GM18502 (cell line): ENCODE measurements around the gene LMAN1.

Source experiments
- ATAC-seq: cut with Tn5 transposase; IDR thresholded peaks from one replicate; pipeline ENCODE4 v1.9.1; 2021; ENCODE audit warnings: mild to moderate bottlenecking; ENCODE audit not compliant: unreplicated experiment, poor library complexity

The LMAN1 gene

DNA sequence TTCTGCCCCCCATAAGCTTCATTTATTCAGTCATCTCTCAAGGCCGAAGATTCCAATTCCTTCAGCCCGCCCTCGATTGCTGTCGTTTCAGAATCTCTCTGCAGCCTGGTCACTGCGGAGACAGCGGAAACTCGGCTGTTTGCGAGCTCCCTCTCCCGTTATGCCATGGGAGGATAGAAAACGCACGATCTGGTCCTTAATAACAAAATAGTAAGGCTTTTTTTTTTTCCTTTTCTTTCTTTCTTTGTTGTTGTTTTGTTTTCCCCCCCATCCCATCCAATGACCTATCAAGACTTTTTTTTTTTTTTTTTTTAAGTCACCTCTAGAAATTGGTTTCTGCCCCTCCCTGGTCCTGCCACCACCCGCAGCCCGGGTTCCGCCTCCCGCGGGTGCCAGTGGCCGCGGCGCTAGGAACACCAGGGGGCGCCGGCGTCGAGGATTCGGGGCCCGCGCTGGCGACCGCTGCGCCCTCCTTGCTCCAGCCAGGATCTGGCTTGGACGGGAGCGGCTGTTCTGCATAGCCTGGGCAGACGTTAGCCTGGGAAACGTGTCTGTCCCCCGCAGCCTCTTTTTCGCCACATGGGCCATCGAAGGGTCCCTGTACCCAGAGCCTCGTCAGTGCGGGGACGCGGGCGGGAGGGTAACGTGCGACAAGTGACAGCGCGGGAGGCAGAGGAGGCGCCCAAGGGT, 50.7 kb downstream of the LMAN1 start:
- ATAC-seq = peak; percentile 88

DNA sequence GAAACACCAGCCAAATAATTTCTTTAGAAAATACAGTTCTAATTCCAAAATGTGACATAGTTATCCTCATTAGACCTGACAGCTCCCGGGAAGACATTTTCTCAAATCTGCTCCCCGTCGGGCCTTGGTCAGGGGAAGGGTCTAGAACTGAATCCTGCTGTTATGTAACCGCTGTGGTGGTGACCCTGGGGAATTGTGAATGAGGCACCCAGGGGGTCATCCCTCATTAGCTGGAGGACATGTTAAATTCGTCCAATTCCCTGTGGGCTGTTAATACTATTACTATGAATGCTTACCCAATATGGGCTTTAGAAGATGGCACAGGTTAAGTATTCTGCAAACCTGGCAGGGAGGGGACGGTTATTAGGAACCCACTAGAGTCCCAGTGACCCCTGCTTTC, 52.4 kb downstream of the LMAN1 start:
- no peak for ATAC-seq

DNA sequence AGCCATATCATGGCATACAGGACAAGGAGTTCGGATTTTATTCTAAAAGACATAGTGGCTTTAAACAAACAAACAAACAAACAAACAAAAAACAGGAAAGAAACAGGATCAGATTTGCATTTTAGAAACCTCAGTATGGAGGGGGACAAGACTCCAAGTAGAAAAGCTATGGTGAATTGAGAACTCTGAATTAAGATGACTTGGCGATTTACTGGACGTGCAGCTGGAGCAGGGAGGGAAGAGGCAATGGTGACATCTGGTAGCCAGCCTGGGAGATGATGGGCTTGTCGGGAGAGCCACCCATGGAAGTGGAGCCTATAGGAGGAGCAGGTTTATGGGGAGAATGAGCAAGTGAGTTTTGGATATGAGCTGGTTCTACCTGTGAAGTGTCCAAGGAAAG, 53.8 kb downstream of the LMAN1 start:
- no peak for ATAC-seq

- no peak for ATAC-seq
Observed at GRCh38 chr18:59303656-59304195, 55.3 kb downstream of the LMAN1 start.

- no peak for ATAC-seq
Observed at GRCh38 chr18:59303006-59303405, 56.1 kb downstream of the LMAN1 start.

- no peak for ATAC-seq
Observed at GRCh38 chr18:59301929-59302328, 57.1 kb downstream of the LMAN1 start.

DNA sequence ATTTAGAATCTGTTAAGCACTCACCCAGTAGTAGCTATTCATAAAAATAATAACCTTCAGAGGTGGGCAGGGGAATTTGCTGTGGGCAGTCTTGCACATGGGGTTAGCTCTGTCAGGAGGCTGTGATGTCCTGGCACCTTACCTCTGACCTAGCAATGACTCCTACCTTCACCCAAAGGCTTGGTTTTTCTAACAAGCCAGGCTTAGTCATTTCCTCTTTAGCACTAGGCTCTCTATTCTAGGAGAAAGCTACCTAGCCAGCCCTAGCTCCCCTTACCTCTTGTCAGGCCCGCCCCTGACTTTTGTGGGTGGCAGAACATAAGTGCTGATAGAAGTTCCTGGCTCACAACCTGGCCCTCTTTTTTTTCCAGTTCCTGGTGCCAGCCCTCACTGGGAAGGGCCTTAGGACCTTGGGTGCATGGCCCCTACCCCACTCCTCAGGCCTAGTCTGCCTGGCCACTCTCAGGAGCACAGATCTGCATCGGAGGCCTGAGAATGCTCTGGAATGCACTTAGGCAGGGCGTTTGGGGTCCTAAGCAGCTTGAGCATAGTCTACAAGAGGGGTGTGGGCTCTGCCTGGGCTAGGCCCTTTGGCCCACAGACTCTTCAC, 58.3 kb downstream of the LMAN1 start:
- no peak for ATAC-seq

DNA sequence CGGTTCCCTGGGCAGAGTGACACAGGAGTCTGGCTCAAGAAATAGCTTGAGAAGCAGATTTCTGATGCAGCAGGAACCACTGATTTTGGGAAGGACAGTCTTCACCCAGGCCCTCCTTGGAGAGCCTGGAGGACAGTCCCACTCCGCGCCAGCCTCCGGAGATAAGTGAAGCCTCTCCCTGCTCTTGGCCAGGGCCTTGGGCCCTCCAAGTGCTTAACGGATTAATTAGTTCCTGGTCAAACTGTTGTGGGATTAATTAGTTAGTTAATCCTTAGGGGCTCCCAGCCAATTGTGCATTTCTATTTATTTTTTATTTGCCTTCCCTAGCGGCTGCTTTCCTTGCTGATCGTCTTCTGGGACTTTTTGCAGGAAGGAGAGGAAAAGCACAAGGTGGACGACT, 60.2 kb downstream of the LMAN1 start:
- ATAC-seq = no peak

GRCh38 chr18:59293317-59293716, 65.7 kb downstream of the LMAN1 start:
- no peak for ATAC-seq

DNA sequence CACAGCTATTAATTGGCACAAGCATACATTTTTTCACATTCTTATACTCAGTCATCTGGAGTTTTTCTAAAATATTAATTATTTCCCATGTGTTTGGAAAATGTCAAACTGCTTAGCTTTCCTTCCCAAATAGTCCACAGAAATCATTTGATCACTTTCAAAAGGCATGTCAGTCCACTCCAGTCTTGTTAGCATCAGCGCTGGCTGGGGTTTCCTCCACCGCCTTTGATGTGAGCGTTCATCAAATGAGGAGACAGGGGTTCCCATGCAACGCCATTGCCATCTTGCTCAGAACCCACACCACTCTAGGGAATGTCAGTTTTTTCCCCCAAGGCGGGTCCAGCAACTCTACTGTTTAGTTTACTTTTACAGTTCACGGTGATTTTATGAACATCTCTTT, 72.7 kb downstream of the LMAN1 start:
- no peak for ATAC-seq

- ATAC-seq = no peak
Observed at GRCh38 chr18:59282341-59282740, 76.7 kb downstream of the LMAN1 start.

- no peak for ATAC-seq
Observed at GRCh38 chr18:59279722-59280121, 79.3 kb downstream of the LMAN1 start.

DNA sequence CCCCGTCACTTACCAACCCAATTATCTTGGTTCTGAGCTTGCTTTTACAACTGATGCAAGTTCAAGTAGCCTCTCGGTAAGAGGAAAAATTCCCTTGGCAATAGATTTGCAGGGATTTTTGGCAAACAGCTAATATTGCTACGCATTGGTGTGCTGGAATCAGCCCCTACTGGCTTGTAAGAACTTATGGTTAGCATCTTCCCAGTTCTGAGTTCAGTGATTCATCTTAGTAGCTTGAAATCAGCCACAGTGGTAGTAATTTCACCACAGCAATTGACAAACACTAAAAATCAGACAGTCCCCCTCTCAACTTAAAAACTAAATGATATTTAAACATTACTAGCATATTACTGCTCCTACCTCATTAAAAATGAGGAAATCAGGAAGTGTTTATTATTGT, 79.9 kb downstream of the LMAN1 start:
- no peak for ATAC-seq

DNA sequence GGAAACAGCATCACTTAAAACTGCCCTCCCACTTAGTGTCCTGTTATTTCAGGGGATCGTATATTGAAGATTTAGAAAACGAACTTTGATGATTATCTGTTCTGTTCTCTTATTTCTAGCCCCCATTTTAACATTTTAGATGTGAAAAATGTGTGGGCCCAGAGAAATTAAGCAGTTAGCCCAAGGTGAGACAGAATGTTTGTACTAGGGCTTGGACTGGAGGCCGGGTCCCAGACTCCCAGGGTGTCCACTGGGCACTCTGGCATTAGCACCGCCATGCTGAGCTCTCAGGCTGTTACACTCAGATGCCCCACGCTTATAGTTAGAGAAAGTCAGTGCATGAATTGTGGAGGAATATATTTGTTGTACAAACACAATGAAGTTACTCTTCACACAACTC, 80.3 kb downstream of the LMAN1 start:
- no peak for ATAC-seq
